Astrocyte (in vitro differentiated cells and primary cell): Measurements from ENCODE around the gene NPTN. TPM values are rescaled to one million over a fixed set of nuclear protein-coding genes. Genes with fewer than 3 reads are reported as not detected.

ENCODE experiments used
- DNase-seq: peaks from one replicate; pipeline ENCODE4 v3.0.0-alpha.2; 2010; ENCODE audit warnings: low read depth
- FAIRE-seq: peaks from 2 replicates; lab custom pipeline; 2011; peaks lifted over from hg19 to GRCh38; lab: Jason Lieb, UNC
- H2AFZ ChIP-seq: 2 replicates; pipeline ENCODE4 v1.6.0; 2012; ENCODE audit warnings: low read depth, low read length, inconsistent platforms
- H3K27ac ChIP-seq: 2 replicates; pipeline ENCODE4 v1.5.1; 2011; ENCODE audit warnings: low read depth, low read length, inconsistent platforms
- H3K27me3 ChIP-seq: 2 replicates; pipeline ENCODE4 v1.6.0; 2011; ENCODE audit warnings: low read length, inconsistent platforms; ENCODE audit not compliant: insufficient read depth
- H3K36me3 ChIP-seq: 2 replicates; pipeline ENCODE4 v1.5.1; 2011; ENCODE audit warnings: low read length, inconsistent platforms; ENCODE audit not compliant: insufficient read depth
- H3K4me1 ChIP-seq: 2 replicates; pipeline ENCODE4 v1.5.1; 2011; ENCODE audit warnings: low read length, inconsistent platforms; ENCODE audit not compliant: insufficient read depth
- H3K4me2 ChIP-seq: 2 replicates; pipeline ENCODE4 v1.6.0; 2012; ENCODE audit warnings: low read length, inconsistent platforms
- H3K4me3 ChIP-seq: 2 replicates; pipeline ENCODE4 v1.5.1; 2011; ENCODE audit warnings: low read depth, mild to moderate bottlenecking, low read length, inconsistent platforms; ENCODE audit not compliant: insufficient read depth
- H3K79me2 ChIP-seq: 2 replicates; pipeline ENCODE4 v1.6.0; 2012; ENCODE audit warnings: mild to moderate bottlenecking, low read length, inconsistent platforms; ENCODE audit not compliant: insufficient read depth
- H3K9ac ChIP-seq: 2 replicates; pipeline ENCODE4 v1.6.0; 2012; ENCODE audit warnings: mild to moderate bottlenecking, low read length, inconsistent platforms
- H3K9me3 ChIP-seq: 2 replicates; pipeline ENCODE4 v1.5.1; 2012; ENCODE audit warnings: low read depth, mild to moderate bottlenecking, low read length, inconsistent platforms; ENCODE audit not compliant: insufficient read depth
- H4K20me1 ChIP-seq: 2 replicates; pipeline ENCODE4 v1.6.0; 2012; ENCODE audit warnings: low read length, inconsistent platforms; ENCODE audit not compliant: insufficient read depth
- H3K27ac Mint-ChIP-seq: one replicate; pipeline ENCODE4 v1.8.0; 2021; ENCODE audit warnings: mild to moderate bottlenecking, mixed read lengths; ENCODE audit not compliant: unreplicated experiment
- H3K27me3 Mint-ChIP-seq: one replicate; pipeline ENCODE4 v1.8.0; 2021; ENCODE audit warnings: low read depth, mixed read lengths; ENCODE audit not compliant: unreplicated experiment
- H3K36me3 Mint-ChIP-seq: one replicate; pipeline ENCODE4 v1.8.0; 2021; ENCODE audit warnings: low read depth, mixed read lengths; ENCODE audit not compliant: unreplicated experiment
- H3K4me1 Mint-ChIP-seq: one replicate; pipeline ENCODE4 v1.8.0; 2021; ENCODE audit warnings: low read depth, mixed read lengths; ENCODE audit not compliant: unreplicated experiment
- H3K4me3 Mint-ChIP-seq: one replicate; pipeline ENCODE4 v1.8.0; 2021; ENCODE audit warnings: mild to moderate bottlenecking, moderate library complexity, mixed read lengths; ENCODE audit not compliant: unreplicated experiment
- H3K9me3 Mint-ChIP-seq: one replicate; pipeline ENCODE4 v1.8.0; 2021; ENCODE audit warnings: mild to moderate bottlenecking, mixed read lengths; ENCODE audit not compliant: unreplicated experiment
- EZH2 ChIP-seq: IDR thresholded peaks from 2 replicates; pipeline ENCODE4 v1.6.1; 2012; ENCODE audit warnings: mild to moderate bottlenecking, low read length, inconsistent platforms; ENCODE audit not compliant: insufficient read depth
- total RNA-seq: library from RNA; stranded (reverse); gene quantifications from 2 replicates; pipeline ENCODE4 v1.2.1, GENCODE V29; 2021
- TF ChIP-seq, protein P1 (sequence below): IDR thresholded peaks from 2 replicates; pipeline ENCODE4 v1.5.1; 2011; ENCODE audit warnings: low read depth, mild to moderate bottlenecking, inconsistent platforms, low read length, moderate library complexity; ENCODE audit not compliant: insufficient read depth

NPTN gene
- total RNA-seq, 1 donor from 2014 or later = 281 TPM

GRCh38 chr15:73617301-73617831 is 15.8 kb downstream of the NPTN start:
- Histone ChIP-seq H3K4me2 (no peak overlapping the region), H4K20me1 (peaks cover 87% of the 10 kb centered on the region)
- peaks cover 32% of the 10 kb centered on the region for H3K4me1 Mint-ChIP-seq

DNA sequence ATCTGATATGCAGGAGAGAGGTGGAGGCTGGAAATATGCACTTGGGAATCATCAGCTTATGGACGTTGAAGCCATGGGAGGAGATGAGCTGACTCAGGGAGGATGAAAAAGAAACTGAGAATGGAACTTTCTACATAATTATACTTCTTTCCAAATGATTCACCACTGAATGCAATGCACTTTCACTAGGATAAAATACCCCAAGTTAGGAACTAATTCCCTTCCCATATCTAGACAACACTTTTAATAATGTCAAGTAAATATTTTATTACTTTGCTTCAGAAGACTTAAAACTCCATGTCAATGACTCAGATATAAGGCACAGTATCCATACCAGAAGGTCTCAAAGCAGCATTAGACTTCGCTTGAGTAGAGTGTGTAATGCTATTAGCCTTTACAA is 24.2 kb downstream of the NPTN start:
- H3K36me3 Mint-ChIP-seq = peaks cover 5% of the 10 kb centered on the region
- Histone ChIP-seq H3K79me2 (peaks cover 98% of the 10 kb centered on the region), H3K9ac (no peak overlapping the region), H3K4me1 (peaks cover 9% of the 10 kb centered on the region), H3K4me2 (peak overlapping the region; percentile 16), H4K20me1 (peaks cover 96% of the 10 kb centered on the region), H2AFZ (no peak overlapping the region), H3K36me3 (no peaks in the 10 kb centered on the region), H3K9me3 (no peaks in the 10 kb centered on the region), H3K4me3 (no peak overlapping the region), H3K27ac (peak overlapping the region; percentile 17), H3K27me3 (no peaks in the 10 kb centered on the region)
- DNase-seq (peak; percentile 68), FAIRE-seq (no peak)
- H3K27ac Mint-ChIP-seq = peak overlapping the region; percentile 83
- H3K4me1 Mint-ChIP-seq = peaks cover 48% of the 10 kb centered on the region
- H3K9me3 Mint-ChIP-seq = no peaks in the 10 kb centered on the region
- H3K27me3 Mint-ChIP-seq = no peaks in the 10 kb centered on the region
- TF ChIP-seq, protein P1, sequence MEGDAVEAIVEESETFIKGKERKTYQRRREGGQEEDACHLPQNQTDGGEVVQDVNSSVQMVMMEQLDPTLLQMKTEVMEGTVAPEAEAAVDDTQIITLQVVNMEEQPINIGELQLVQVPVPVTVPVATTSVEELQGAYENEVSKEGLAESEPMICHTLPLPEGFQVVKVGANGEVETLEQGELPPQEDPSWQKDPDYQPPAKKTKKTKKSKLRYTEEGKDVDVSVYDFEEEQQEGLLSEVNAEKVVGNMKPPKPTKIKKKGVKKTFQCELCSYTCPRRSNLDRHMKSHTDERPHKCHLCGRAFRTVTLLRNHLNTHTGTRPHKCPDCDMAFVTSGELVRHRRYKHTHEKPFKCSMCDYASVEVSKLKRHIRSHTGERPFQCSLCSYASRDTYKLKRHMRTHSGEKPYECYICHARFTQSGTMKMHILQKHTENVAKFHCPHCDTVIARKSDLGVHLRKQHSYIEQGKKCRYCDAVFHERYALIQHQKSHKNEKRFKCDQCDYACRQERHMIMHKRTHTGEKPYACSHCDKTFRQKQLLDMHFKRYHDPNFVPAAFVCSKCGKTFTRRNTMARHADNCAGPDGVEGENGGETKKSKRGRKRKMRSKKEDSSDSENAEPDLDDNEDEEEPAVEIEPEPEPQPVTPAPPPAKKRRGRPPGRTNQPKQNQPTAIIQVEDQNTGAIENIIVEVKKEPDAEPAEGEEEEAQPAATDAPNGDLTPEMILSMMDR = no peak
- TF ChIP-seq EZH2 = no peak
- H3K4me3 Mint-ChIP-seq = peak overlapping the region; percentile 17

More at GRCh38 chr15:73617301-73617831, 15.8 kb downstream of the NPTN start:
- TF ChIP-seq, protein P1 = no peak
- no peak for TF ChIP-seq EZH2
- no peak overlapping the region for H2AFZ ChIP-seq
- H3K4me3 ChIP-seq = no peak overlapping the region
- no peak overlapping the region for H3K9ac ChIP-seq
- H3K4me1 ChIP-seq = peaks cover 6% of the 10 kb centered on the region
- peak overlapping the region; percentile 11 for H3K4me3 Mint-ChIP-seq
- no peak for FAIRE-seq
- H3K27ac ChIP-seq = no peak overlapping the region
- H3K27me3 Mint-ChIP-seq = no peaks in the 10 kb centered on the region
- H3K36me3 Mint-ChIP-seq = no peaks in the 10 kb centered on the region
- H3K27me3 ChIP-seq = no peaks in the 10 kb centered on the region
- no peak overlapping the region for H3K27ac Mint-ChIP-seq
- H3K9me3 Mint-ChIP-seq = no peaks in the 10 kb centered on the region
- peaks cover 99% of the 10 kb centered on the region for H3K79me2 ChIP-seq
- H3K36me3 ChIP-seq = no peaks in the 10 kb centered on the region
- DNase-seq = peak; percentile 50
- H3K9me3 ChIP-seq = no peaks in the 10 kb centered on the region

DNA sequence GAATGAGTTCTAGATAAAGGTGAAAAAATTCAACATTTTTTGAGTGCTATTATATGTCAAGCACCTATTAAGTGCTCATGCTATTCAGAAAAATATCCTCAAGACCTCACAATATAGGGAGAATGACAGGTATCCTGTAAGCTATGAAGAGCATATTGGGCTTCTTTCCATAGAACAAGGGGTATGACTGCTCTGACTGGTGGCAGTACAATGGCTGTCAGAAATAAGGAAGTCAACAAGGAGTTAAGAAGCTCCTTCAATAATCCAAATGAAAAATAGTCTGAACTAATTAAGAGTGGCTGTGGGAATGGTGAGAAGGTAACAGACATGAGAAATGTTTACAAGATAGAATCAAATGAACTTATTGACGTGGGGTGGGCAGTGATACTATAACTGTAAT is 24.7 kb downstream of the NPTN start:
- H3K4me3 ChIP-seq = no peak overlapping the region
- no peaks in the 10 kb centered on the region for H3K27me3 ChIP-seq
- H2AFZ ChIP-seq = no peak overlapping the region
- peaks cover 5% of the 10 kb centered on the region for H3K36me3 Mint-ChIP-seq
- H3K9ac ChIP-seq = no peak overlapping the region
- peak overlapping the region; percentile 17 for H3K27ac ChIP-seq
- no peaks in the 10 kb centered on the region for H3K27me3 Mint-ChIP-seq
- peaks cover 98% of the 10 kb centered on the region for H3K79me2 ChIP-seq
- H3K4me1 Mint-ChIP-seq = peaks cover 48% of the 10 kb centered on the region
- FAIRE-seq = no peak
- no peaks in the 10 kb centered on the region for H3K9me3 ChIP-seq
- no peaks in the 10 kb centered on the region for H3K36me3 ChIP-seq
- H3K4me2 ChIP-seq = peak overlapping the region; percentile 16
- DNase-seq = no peak
- H3K9me3 Mint-ChIP-seq = no peaks in the 10 kb centered on the region
- peak overlapping the region; percentile 17 for H3K4me3 Mint-ChIP-seq
- H3K27ac Mint-ChIP-seq = peak overlapping the region; percentile 83
- TF ChIP-seq EZH2 = no peak
- TF ChIP-seq, protein P1 = no peak
- peaks cover 97% of the 10 kb centered on the region for H4K20me1 ChIP-seq
- peaks cover 9% of the 10 kb centered on the region for H3K4me1 ChIP-seq
